NB4 (cell line): ENCODE measurements around the gene TMEM184B.

Experiments used
- MYC ChIP-seq: IDR thresholded peaks from 2 replicates; pipeline ENCODE4 v1.6.1; 2011; ENCODE audit warnings: low read depth, low read length
- POLR2A ChIP-seq: IDR thresholded peaks from 2 replicates; pipeline ENCODE4 v1.6.1; 2011; ENCODE audit warnings: mild to moderate bottlenecking; ENCODE audit not compliant: insufficient read length; ENCODE audit errors: extremely low read depth
- TF ChIP-seq, protein P1 (sequence below): IDR thresholded peaks from one replicate; pipeline ENCODE4 v1.5.1; 2012; ENCODE audit warnings: low read depth, low read length
- TF ChIP-seq, protein P2 (sequence below): IDR thresholded peaks from 2 replicates; pipeline ENCODE4 v1.6.1; 2011; ENCODE audit warnings: low read depth, low read length

DNA sequence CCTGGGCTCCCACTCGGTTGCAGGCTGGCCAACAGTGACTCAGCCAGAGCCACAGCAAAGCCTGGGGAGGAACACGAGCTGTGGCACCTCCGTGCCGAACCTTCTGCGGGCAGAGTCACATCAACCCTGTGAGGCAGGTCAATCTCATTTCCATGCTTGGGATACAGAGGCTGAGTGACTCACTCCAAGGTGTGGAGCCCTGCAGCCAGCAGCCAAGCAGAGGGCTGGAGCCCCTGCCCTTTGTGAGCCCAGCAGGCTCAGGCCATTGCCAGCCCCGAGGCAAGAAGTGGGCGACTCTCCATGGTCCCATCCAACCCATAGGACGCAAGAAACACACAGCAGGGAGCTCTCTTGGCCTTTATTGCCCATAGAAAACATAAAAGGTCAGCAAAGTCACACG lies 23.1 kb upstream of the TMEM184B start:
- TF ChIP-seq POLR2A (no peak), MYC (no peak)
- TF ChIP-seq, protein P1, sequence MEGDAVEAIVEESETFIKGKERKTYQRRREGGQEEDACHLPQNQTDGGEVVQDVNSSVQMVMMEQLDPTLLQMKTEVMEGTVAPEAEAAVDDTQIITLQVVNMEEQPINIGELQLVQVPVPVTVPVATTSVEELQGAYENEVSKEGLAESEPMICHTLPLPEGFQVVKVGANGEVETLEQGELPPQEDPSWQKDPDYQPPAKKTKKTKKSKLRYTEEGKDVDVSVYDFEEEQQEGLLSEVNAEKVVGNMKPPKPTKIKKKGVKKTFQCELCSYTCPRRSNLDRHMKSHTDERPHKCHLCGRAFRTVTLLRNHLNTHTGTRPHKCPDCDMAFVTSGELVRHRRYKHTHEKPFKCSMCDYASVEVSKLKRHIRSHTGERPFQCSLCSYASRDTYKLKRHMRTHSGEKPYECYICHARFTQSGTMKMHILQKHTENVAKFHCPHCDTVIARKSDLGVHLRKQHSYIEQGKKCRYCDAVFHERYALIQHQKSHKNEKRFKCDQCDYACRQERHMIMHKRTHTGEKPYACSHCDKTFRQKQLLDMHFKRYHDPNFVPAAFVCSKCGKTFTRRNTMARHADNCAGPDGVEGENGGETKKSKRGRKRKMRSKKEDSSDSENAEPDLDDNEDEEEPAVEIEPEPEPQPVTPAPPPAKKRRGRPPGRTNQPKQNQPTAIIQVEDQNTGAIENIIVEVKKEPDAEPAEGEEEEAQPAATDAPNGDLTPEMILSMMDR: no peak
- TF ChIP-seq, protein P2, sequence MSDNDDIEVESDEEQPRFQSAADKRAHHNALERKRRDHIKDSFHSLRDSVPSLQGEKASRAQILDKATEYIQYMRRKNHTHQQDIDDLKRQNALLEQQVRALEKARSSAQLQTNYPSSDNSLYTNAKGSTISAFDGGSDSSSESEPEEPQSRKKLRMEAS: no peak
